Measurements from ENCODE around the gene TMEM108. TPM values are rescaled to one million over a fixed set of nuclear protein-coding genes. Genes with fewer than 3 reads are reported as not detected.

TMEM108 gene
- total RNA-seq, 1 donor from 2014 or later = 1.4 TPM

- DNase-seq = no peak
Measured at GRCh38 chr3:133424937-133425869, 387.0 kb downstream of the TMEM108 start.

- no peak for DNase-seq
Measured at GRCh38 chr3:133425898-133426297, 387.7 kb downstream of the TMEM108 start.

GRCh38 chr3:133426721-133427120, 388.5 kb downstream of the TMEM108 start:
- no peak for DNase-seq

GRCh38 chr3:133428552-133428951, 390.4 kb downstream of the TMEM108 start:
- no peak for DNase-seq

- DNase-seq = no peak
Measured at GRCh38 chr3:133429063-133429462, 390.9 kb downstream of the TMEM108 start.

- DNase-seq = no peak
Measured at GRCh38 chr3:133439563-133439962, 401.4 kb downstream of the TMEM108 start.

- DNase-seq = no peak
Measured at GRCh38 chr3:133440652-133441051, 402.5 kb downstream of the TMEM108 start.

GRCh38 chr3:133441867-133442270, 403.7 kb downstream of the TMEM108 start:
- no peak for DNase-seq

GRCh38 chr3:133442518-133442917, 404.3 kb downstream of the TMEM108 start:
- no peak for DNase-seq

- no peak for DNase-seq
Measured at GRCh38 chr3:133443649-133444422, 405.6 kb downstream of the TMEM108 start.

GRCh38 chr3:133444423-133444774, 406.2 kb downstream of the TMEM108 start:
- DNase-seq = no peak

- DNase-seq = no peak
Measured at GRCh38 chr3:133445108-133445507, 406.9 kb downstream of the TMEM108 start.
